A549 (cell line): ENCODE results near the gene ERO1B. TPM values are rescaled to one million over a fixed set of nuclear protein-coding genes. Genes with fewer than 3 reads are reported as not detected.

Source experiments
- ATAC-seq, 2 experiments: fragments of 200-7000 bp in 1 of 2; fragments of >200 bp in 1 of 2; cut with Nextera tagmentation in 1 of 2; cut with Tn5 transposase in 1 of 2; 3 replicates each; pipeline versions ENCODE4 v1.8.0 to v1.9.1; 2018 to 2020; ENCODE audit warnings: mild to moderate bottlenecking in 1 of 2, moderate library complexity in 1 of 2
- CTCF ChIA-PET: fragments of 300-600 bp; sonication (Branson Sonifier 250); formaldehyde crosslinking; extraction: SDS; loops from one replicate; lab custom pipeline; 2021; ENCODE audit warnings: antibody characterized with exemption, inconsistent platforms; lab: Yijun Ruan, JAX
- POLR2A ChIA-PET: fragments of 350-600 bp; formaldehyde crosslinking; extraction: SDS; loops from one replicate; lab custom pipeline; 2021; ENCODE audit warnings: antibody characterized with exemption, inconsistent platforms; lab: Yijun Ruan, JAX
- DNase-seq, 2 experiments: peaks; one replicate each; pipeline versions ENCODE4 v3.0.0 to v3.0.0-alpha.2; 2011 to 2016; ENCODE audit warnings: low read depth in 1 of 2, low spot score in 1 of 2
- FAIRE-seq: peaks from 2 replicates; lab custom pipeline; 2011; peaks lifted over from hg19 to GRCh38; lab: Jason Lieb, UNC
- H3K27ac ChIP-seq, 2 experiments: fragments of >200 bp; sonication (Bioruptor Twin); formaldehyde crosslinking; 3 replicates each; pipeline ENCODE4 v1.5.1; 2016 to 2017
- H3K4me1 ChIP-seq: fragments of >200 bp; sonication (Bioruptor Twin); formaldehyde crosslinking; 3 replicates; pipeline ENCODE4 v1.6.1; 2016
- H3K4me2 ChIP-seq: fragments of >200 bp; sonication (Bioruptor Twin); formaldehyde crosslinking; 3 replicates; pipeline ENCODE4 v1.6.1; 2016
- H3K4me3 ChIP-seq: fragments of >200 bp; sonication (Bioruptor Twin); formaldehyde crosslinking; 3 replicates; pipeline ENCODE4 v1.5.1; 2016
- H3K9me3 ChIP-seq: fragments of >200 bp; sonication (Bioruptor Twin); formaldehyde crosslinking; 3 replicates; pipeline ENCODE4 v1.6.1; 2016
- BHLHE40 ChIP-seq: IDR thresholded peaks from 2 replicates; pipeline ENCODE4 v1.6.1; 2012; ENCODE audit warnings: low read depth, low read length, inconsistent platforms
- CBX8 ChIP-seq: fragments of 200-600 bp; sonication (generic); IDR thresholded peaks from 2 replicates; pipeline ENCODE4 v1.6.1; 2016
- CEBPB ChIP-seq, 2 experiments: fragments of >200 bp in 1 of 2; sonication (Bioruptor Twin) in 1 of 2; formaldehyde crosslinking in 1 of 2; IDR thresholded peaks; 2 replicates each; pipeline ENCODE4 v1.6.1; 2012 to 2016
- E2F6 ChIP-seq: IDR thresholded peaks from 2 replicates; pipeline ENCODE4 v1.6.1; 2012; ENCODE audit warnings: low read depth, borderline replicate concordance
- EHMT2 ChIP-seq: fragments of 200-600 bp; sonication (generic); IDR thresholded peaks from 2 replicates; pipeline ENCODE4 v1.6.1; 2016; ENCODE audit warnings: antibody characterized with exemption, low read depth, mild to moderate bottlenecking, moderate library complexity
- FOXS1 ChIP-seq: fragments of 250-450 bp; sonication (Bioruptor Pico); IDR thresholded peaks from 2 replicates; pipeline ENCODE4 v1.5.0; 2020; ENCODE audit warnings: mild to moderate bottlenecking, moderate library complexity
- GATA3 ChIP-seq: IDR thresholded peaks from 2 replicates; pipeline ENCODE4 v1.6.1; 2012; ENCODE audit warnings: borderline replicate concordance
- HOXB13 ChIP-seq: fragments of 250-450 bp; sonication (Bioruptor Pico); IDR thresholded peaks from 2 replicates; pipeline ENCODE4 v1.5.0; 2020; ENCODE audit warnings: low read depth, mild to moderate bottlenecking, moderate library complexity
- KDM1A ChIP-seq: fragments of 200-600 bp; sonication (generic); IDR thresholded peaks from 2 replicates; pipeline ENCODE4 v1.6.1; 2016; ENCODE audit warnings: low read depth, mild to moderate bottlenecking
- NFE2L2 ChIP-seq: fragments of 150-350 bp; conservative IDR thresholded peaks from 2 replicates; pipeline ENCODE4 v1.6.1; 2014; ENCODE audit warnings: low read length
- NPAS2 ChIP-seq: fragments of 250-450 bp; sonication (Bioruptor Pico); IDR thresholded peaks from 2 replicates; pipeline ENCODE4 v1.8.0; 2022; ENCODE audit warnings: mild to moderate bottlenecking, moderate library complexity, borderline replicate concordance
- NR3C1 ChIP-seq: fragments of >200 bp; sonication (Bioruptor Twin); formaldehyde crosslinking; IDR thresholded peaks from 3 replicates; pipeline ENCODE4 v1.6.1; 2017
- PHF8 ChIP-seq: fragments of 200-600 bp; sonication (generic); IDR thresholded peaks from 2 replicates; pipeline ENCODE4 v1.6.1; 2016; ENCODE audit warnings: low read depth, mild to moderate bottlenecking, antibody characterized with exemption, moderate library complexity, borderline replicate concordance
- RFX5 ChIP-seq: fragments of 450-650 bp; IDR thresholded peaks from 2 replicates; pipeline ENCODE4 v1.7.1; 2014; ENCODE audit warnings: antibody characterized with exemption, mild to moderate bottlenecking, moderate library complexity
- SMC3 ChIP-seq: fragments of >200 bp; sonication (Bioruptor Twin); formaldehyde crosslinking; IDR thresholded peaks from 3 replicates; pipeline ENCODE4 v1.6.1; 2018; ENCODE audit warnings: inconsistent platforms
- TP53 ChIP-seq: fragments of 250-450 bp; sonication (Bioruptor Pico); IDR thresholded peaks from 2 replicates; pipeline ENCODE4 v1.5.0; 2021; ENCODE audit warnings: mild to moderate bottlenecking, moderate library complexity
- USF2 ChIP-seq: fragments of 450-650 bp; IDR thresholded peaks from 2 replicates; pipeline ENCODE4 v1.6.1; 2014; ENCODE audit warnings: antibody characterized with exemption
- ZC3H11A ChIP-seq: fragments of 450-650 bp; IDR thresholded peaks from 2 replicates; pipeline ENCODE4 v1.6.1; 2014; ENCODE audit warnings: antibody characterized with exemption, mild to moderate bottlenecking
- ZNF302 ChIP-seq: fragments of 250-450 bp; sonication (Bioruptor Pico); IDR thresholded peaks from 2 replicates; pipeline ENCODE4 v1.9.0; 2021; ENCODE audit warnings: inconsistent platforms, mild to moderate bottlenecking, moderate library complexity
- ZSCAN20 ChIP-seq: fragments of 250-450 bp; sonication (Bioruptor Pico); IDR thresholded peaks from 2 replicates; pipeline ENCODE4 v1.8.0; 2022; ENCODE audit warnings: mild to moderate bottlenecking, moderate library complexity
- WGBS: methylation state at CpG from one replicate; pipeline ENCODE4 v1.1.6; 2017; ENCODE audit errors: missing lambda C conversion rate; 5-methylcytosine and 5-hydroxymethylcytosine counted together
- polyA plus RNA-seq, 4 experiments: library from polyadenylated mRNA; depleted of rRNA in 3 of 4; stranded (reverse); fragments of >200 nt; fragmentation: RNase III in 1 of 4; extraction: RNeasy Plus Mini Kit Qiagen cat#74134 plus additional on column Dnase treatment in 1 of 4; gene quantifications; 2 replicates in 3 of 4; 3 replicates in 1 of 4; pipeline ENCODE4 v1.2.3, GENCODE V29; 2011 to 2017

Gene ERO1B
- polyA plus RNA-seq, 2 of the 4 experiments (the other 2 are of a cell fraction), result 3.2 to 9.8 TPM

- WGBS, result 76% methylated on average over 3 of the region's 3 CpGs
- no peaks in the 10 kb centered on the region for H3K4me1 ChIP-seq
- FAIRE-seq (no peak), ATAC-seq (no peak), DNase-seq (no peak)
- no peak for TF ChIP-seq KDM1A
- no peak overlapping the region for H3K4me2 ChIP-seq
- no peaks in the 10 kb centered on the region for H3K9me3 ChIP-seq
- ChIA-PET POLR2A (no interaction called here), CTCF (no interaction called here)
- no peak overlapping the region for H3K27ac ChIP-seq
- no peak overlapping the region for H3K4me3 ChIP-seq
Measured at GRCh38 chr1:236240675-236241074, 41.1 kb downstream of the ERO1B start.

- Histone ChIP-seq H3K4me3 (no peak overlapping the region), H3K27ac (no peak overlapping the region), H3K4me2 (no peak overlapping the region), H3K4me1 (no peaks in the 10 kb centered on the region), H3K9me3 (no peaks in the 10 kb centered on the region)
- DNase-seq (no peak), FAIRE-seq (no peak), ATAC-seq (no peak)
- CTCF ChIA-PET, result interaction anchor here (0.6 to 1.6 kb wide), 4 partner anchors 16 to 57 kb away, joined by 3 to 5 read pairs (median 4); no protein-coding TSS in a partner anchor
- POLR2A ChIA-PET, result no interaction called here
- 81% methylated on average over 1 of the region's 1 CpG for WGBS
- TF ChIP-seq PHF8 (no peak), USF2 (no peak), GATA3 (no peak), TP53 (CRISPR knock-in tag) (no peak), BHLHE40 (no peak), RFX5 (no peak), EHMT2 (no peak), CBX8 (no peak), HOXB13 (CRISPR knock-in tag) (no peak), E2F6 (no peak), ZC3H11A (no peak), SMC3 (no peak), NPAS2 (no peak), NR3C1 (no peak)
Measured at GRCh38 chr1:236239092-236239585, 42.6 kb downstream of the ERO1B start.

GRCh38 chr1:236235116-236235515 is 46.6 kb downstream of the ERO1B start:
- CTCF ChIA-PET, result no interaction called here
- ATAC-seq, result no peak
- no peak for DNase-seq
- H3K27ac ChIP-seq, result no peak overlapping the region
- TF ChIP-seq USF2, result no peak
- TF ChIP-seq ZNF302 (CRISPR knock-in tag), result no peak
- TF ChIP-seq CEBPB (IDR thresholded peaks at IDR 0.05), result no peak
- TF ChIP-seq ZSCAN20 (CRISPR knock-in tag), result no peak
- no peak for TF ChIP-seq ZC3H11A
- no peak for TF ChIP-seq NFE2L2
- no peak for TF ChIP-seq FOXS1 (CRISPR knock-in tag)
- TF ChIP-seq, all 56 proteins: peak for 0
- Histone ChIP-seq H3K4me2 (no peak overlapping the region), H3K4me3 (no peak overlapping the region), H3K9me3 (no peaks in the 10 kb centered on the region), H3K4me1 (no peaks in the 10 kb centered on the region)
- FAIRE-seq, result no peak
- WGBS, result 98% methylated on average over 3 of the region's 3 CpGs
- POLR2A ChIA-PET, result no interaction called here

- no peak for ATAC-seq
- Histone ChIP-seq H3K4me3 (no peak overlapping the region), H3K27ac (no peak overlapping the region), H3K9me3 (no peaks in the 10 kb centered on the region), H3K4me2 (no peak overlapping the region)
- no peak for DNase-seq
- CTCF ChIA-PET, result no interaction called here
- no peak for FAIRE-seq
- no peak for TF ChIP-seq GATA3
- TF ChIP-seq, all 56 proteins: peak for 0
- 81% methylated on average over 4 of the region's 4 CpGs for WGBS
- POLR2A ChIA-PET, result no interaction called here
- H3K4me1 ChIP-seq, result no peaks in the 10 kb centered on the region
Measured at GRCh38 chr1:236228411-236228810, 53.3 kb downstream of the ERO1B start.
